Uterus (tissue), 4 donors: ENCODE data around the gene TMEM175. TPM values are rescaled to one million over a fixed set of nuclear protein-coding genes. Genes with fewer than 3 reads are reported as not detected.

Source experiments
- DNase-seq, 2 donors: peaks; one replicate each; pipeline ENCODE4 v3.0.0-alpha.2; 2019 to 2020
- H3K27ac ChIP-seq, 2 donors: fragments of 200-600 bp; sonication (generic); 1 replicate in 1 of 2; 2 replicates in 1 of 2; pipeline ENCODE4 v1.5.1; 2016 to 2018
- H3K27me3 ChIP-seq, 2 donors: fragments of 200-600 bp; sonication (generic); one replicate each; pipeline ENCODE4 v1.5.1; 2018 to 2019; ENCODE audit warnings: control low read depth in 1 of 2
- H3K36me3 ChIP-seq, 2 donors: fragments of 200-600 bp; sonication (generic); one replicate each; pipeline ENCODE4 v1.5.1; 2019; ENCODE audit warnings: control low read depth in 1 of 2
- H3K4me1 ChIP-seq, 2 donors: fragments of 200-600 bp; sonication (generic); one replicate each; pipeline ENCODE4 v1.5.1; 2018 to 2019; ENCODE audit warnings: control low read depth in 1 of 2
- H3K4me3 ChIP-seq, 2 donors: fragments of 200-600 bp; sonication (generic); 1 replicate in 1 of 2; 2 replicates in 1 of 2; pipeline ENCODE4 v1.5.1; 2018 to 2019; ENCODE audit warnings: mild to moderate bottlenecking in 1 of 2
- H3K9me3 ChIP-seq, 2 donors: fragments of 200-600 bp; sonication (generic); one replicate each; pipeline ENCODE4 v1.5.1; 2019; ENCODE audit warnings: control low read depth in 1 of 2
- POLR2A ChIP-seq, 2 donors: fragments of 450-650 bp; IDR thresholded peaks; one replicate each; pipeline ENCODE4 v1.6.1; 2016; ENCODE audit warnings: antibody characterized with exemption in 2 of 2, mild to moderate bottlenecking in 1 of 2, moderate library complexity in 1 of 2
- intact Hi-C: fragments of 100-400 bp; cut with DNase I; formaldehyde crosslinking; loops from one replicate; pipeline ENCODE4 v1.15.1; 2023; ENCODE audit warnings: low total_unique reads
- total RNA-seq, 4 donors: library from RNA; depleted of rRNA in 3 of 4; stranded (reverse); fragments of >200 nt in 3 of 4; gene quantifications; one replicate each; pipeline versions ENCODE4 v1.1.0 to v1.2.4, GENCODE V29; 2014 to 2023
- TF ChIP-seq, protein P1 (sequence below), 4 experiments: fragments of 200-600 bp in 2 of 4; fragments of 450-650 bp in 2 of 4; sonication (generic) in 2 of 4; IDR thresholded peaks; one replicate each; pipeline ENCODE4 v1.5.1; 2016 to 2019; ENCODE audit warnings: antibody characterized with exemption in 4 of 4, mild to moderate bottlenecking in 2 of 4, moderate library complexity in 1 of 4
- donor health status: DM: yes; HTN: yes; CAD: no.

The TMEM175 gene
- total RNA-seq, 4 donors from 2014 or later: 9.9 to 39.7 (median 26.3) TPM

DNA sequence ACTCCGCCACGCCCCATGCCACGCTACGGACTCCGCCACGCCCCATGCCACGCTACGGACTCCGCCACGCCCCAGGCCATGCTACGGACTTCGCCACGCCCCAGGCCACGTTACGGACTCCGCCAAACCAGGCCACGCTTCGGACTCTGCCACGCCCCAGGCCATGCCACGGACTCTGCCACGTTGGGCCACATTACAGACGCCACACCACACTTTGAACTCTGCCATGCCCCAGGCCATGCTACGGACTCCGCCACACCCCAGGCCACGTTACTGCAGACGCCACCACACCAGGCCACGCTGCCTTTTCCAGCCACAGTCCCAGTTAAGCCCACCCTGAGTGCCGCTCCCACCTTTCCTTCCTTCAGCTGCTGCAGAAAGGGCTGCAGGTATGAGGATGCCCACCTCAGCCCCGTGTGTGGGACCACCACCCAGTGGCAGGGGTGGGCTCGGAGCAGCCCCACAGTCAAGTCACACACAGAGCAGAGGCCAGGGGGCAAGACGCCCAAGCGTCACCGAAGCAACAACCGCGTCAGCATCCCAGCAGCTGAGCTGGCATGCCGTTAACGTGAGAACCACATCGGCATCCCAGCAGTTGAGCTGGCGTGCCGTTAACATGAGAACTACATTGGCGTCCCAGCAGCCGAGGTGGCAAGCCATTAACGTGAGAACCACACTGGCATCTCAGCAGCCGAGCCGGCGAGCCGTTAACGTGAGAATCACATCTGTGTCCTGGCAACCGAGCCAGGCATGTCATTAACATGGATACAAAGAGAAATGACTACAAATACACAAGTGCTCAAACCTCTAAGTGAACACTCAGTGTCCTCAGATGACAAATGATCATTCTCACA, 26.5 kb upstream of the TMEM175 start:
- no peaks in the 10 kb centered on the region for H3K36me3 ChIP-seq
- H3K27me3 ChIP-seq: no peaks in the 10 kb centered on the region
- H3K4me1 ChIP-seq: no peaks in the 10 kb centered on the region
- H3K9me3 ChIP-seq: no peaks in the 10 kb centered on the region
- no peak overlapping the region for H3K27ac ChIP-seq
- TF ChIP-seq, protein P1, sequence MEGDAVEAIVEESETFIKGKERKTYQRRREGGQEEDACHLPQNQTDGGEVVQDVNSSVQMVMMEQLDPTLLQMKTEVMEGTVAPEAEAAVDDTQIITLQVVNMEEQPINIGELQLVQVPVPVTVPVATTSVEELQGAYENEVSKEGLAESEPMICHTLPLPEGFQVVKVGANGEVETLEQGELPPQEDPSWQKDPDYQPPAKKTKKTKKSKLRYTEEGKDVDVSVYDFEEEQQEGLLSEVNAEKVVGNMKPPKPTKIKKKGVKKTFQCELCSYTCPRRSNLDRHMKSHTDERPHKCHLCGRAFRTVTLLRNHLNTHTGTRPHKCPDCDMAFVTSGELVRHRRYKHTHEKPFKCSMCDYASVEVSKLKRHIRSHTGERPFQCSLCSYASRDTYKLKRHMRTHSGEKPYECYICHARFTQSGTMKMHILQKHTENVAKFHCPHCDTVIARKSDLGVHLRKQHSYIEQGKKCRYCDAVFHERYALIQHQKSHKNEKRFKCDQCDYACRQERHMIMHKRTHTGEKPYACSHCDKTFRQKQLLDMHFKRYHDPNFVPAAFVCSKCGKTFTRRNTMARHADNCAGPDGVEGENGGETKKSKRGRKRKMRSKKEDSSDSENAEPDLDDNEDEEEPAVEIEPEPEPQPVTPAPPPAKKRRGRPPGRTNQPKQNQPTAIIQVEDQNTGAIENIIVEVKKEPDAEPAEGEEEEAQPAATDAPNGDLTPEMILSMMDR (IDR thresholded peaks at IDR 0.05): no peak
- no peak for TF ChIP-seq POLR2A (IDR thresholded peaks at IDR 0.05)
- no peak for DNase-seq
- intact Hi-C loops: no loop called here
- no peak overlapping the region for H3K4me3 ChIP-seq

DNA sequence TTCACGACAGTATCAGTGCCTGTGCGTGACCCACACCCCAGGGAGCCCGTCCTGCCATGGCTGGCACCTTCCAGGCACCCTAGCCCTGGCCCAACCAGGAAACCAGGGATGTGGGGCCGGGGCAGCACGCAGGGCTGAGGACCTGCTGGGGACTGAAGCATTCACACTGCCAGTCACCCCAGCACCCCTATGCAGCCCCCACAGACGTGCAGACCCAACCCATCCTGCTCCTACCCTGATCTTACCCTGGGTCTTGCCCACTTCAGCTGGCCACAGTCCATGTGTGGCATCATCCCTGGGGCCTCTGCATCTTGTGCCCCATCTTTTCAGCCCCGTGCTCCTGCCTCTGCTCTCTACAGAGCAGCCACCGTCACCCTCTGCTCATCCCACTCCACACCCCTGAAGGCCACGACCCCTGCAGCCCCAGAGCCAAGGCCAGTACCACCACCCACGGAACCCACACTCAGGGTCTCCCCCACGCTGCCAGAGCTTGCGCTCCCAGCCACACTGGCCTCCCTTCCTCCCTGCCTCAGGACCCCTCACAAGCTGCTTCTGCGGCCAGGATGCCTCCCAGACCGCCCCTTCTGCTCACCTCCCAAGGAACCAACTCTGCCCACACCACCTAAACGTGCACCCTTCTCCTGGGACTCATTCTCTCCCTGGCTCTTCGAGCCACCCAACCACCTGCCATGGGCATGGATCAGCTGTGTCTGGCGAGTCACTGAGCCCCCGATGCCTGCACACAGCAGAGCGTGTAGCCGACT, 25.7 kb upstream of the TMEM175 start:
- H3K27me3 ChIP-seq: no peaks in the 10 kb centered on the region
- intact Hi-C loops: no loop called here

DNA sequence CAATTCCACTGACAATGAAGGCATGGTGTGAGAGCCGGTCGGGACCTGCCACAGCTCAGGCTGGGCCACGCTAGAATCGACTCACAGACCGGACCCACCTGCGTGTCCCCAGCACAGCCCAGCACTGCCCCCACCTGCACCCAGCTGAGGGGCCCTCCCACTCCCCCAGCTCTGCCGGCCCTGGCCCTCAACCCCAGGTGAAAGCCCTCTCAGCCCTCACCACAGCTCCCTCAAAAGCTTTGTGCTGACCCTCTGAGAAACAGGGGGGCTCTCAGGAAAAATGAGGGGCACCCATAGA, 25.2 kb upstream of the TMEM175 start:
- H3K36me3 ChIP-seq: no peaks in the 10 kb centered on the region
- no peak overlapping the region for H3K4me3 ChIP-seq
- no peaks in the 10 kb centered on the region for H3K4me1 ChIP-seq
- no peak for TF ChIP-seq POLR2A (IDR thresholded peaks at IDR 0.05)
- TF ChIP-seq, protein P1 (IDR thresholded peaks at IDR 0.05): no peak
- no peaks in the 10 kb centered on the region for H3K9me3 ChIP-seq
- no peaks in the 10 kb centered on the region for H3K27me3 ChIP-seq
- H3K27ac ChIP-seq: no peak overlapping the region
- intact Hi-C loops: no loop called here
- no peak for DNase-seq

More for the DNA sequence above, 25.7 kb upstream of the TMEM175 start:
- TF ChIP-seq, protein P1 (IDR thresholded peaks at IDR 0.05): no peak
- TF ChIP-seq POLR2A (IDR thresholded peaks at IDR 0.05): no peak
- DNase-seq: no peak
- H3K4me3 ChIP-seq: no peak overlapping the region
- no peaks in the 10 kb centered on the region for H3K36me3 ChIP-seq
- H3K27ac ChIP-seq: no peak overlapping the region
- H3K9me3 ChIP-seq: no peaks in the 10 kb centered on the region
- H3K4me1 ChIP-seq: no peaks in the 10 kb centered on the region

DNA sequence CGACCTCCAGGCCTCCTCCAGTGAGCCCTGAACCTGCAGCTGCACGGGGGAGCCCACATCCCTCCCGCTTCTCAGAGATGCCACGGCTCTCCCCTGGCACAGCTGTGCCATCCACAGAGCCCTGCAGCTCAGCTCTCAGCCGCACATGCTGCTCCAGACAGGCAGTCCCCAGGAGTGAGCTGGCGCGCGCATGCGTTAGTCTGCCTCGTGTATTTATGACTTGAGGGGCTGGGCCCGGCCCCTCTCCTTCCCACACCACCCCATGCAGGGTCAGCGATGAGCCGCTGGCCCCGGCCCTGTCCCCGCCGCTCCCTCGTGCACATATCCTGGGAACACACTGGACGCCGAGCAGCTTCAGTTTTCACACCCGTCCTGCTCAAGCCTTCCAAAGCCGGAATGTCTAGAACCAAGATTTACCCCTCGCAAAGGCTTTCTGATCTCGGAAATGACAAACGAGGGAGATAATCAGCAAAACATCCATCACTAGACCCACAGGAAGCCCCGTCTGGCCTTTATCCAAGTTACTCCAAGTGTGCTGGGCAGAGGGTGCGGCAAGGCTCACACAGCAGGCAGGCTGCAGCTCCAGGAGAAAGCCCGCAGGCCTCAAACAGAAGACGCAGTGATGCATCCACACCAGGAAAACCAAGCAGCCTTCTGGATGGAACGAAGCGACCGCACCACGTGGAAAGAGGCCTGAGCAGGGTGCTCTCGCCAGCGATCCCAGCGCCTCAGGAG, 24.4 kb upstream of the TMEM175 start:
- intact Hi-C loops: no loop called here
- Histone ChIP-seq H3K4me3 (no peak overlapping the region), H3K4me1 (no peaks in the 10 kb centered on the region), H3K9me3 (no peaks in the 10 kb centered on the region), H3K36me3 (no peaks in the 10 kb centered on the region), H3K27me3 (no peaks in the 10 kb centered on the region), H3K27ac (peak overlapping the region in 1 of 2 donors; percentile 12)
- no peak for TF ChIP-seq POLR2A (IDR thresholded peaks at IDR 0.05)
- TF ChIP-seq, protein P1 (IDR thresholded peaks at IDR 0.05): no peak
- peak in 1 of 2 donors; percentile 40 for DNase-seq
